ENCODE results near the gene RXFP3.

- TF ChIP-seq EZH2 (IDR thresholded peaks at IDR 0.05; ENCODE audit: insufficient read depth, low read length) (no peak), CTCF (IDR thresholded peaks at IDR 0.05; ENCODE audit: insufficient read depth, low read depth, low read length) (no peak)
These were observed 43.5 kb upstream of the RXFP3 start for GRCh38 chr5:33892620-33893137.

Data from astrocyte (in vitro differentiated cells and primary cell).